Measurements from ENCODE around the gene NUP54. TPM values are rescaled to one million over a fixed set of nuclear protein-coding genes. Genes with fewer than 3 reads are reported as not detected.

Gene NUP54
- total and polyA plus RNA-seq, 2 of the 8 experiments (the other 6 are each of a cell fraction or from before 2014, with no cell fraction given), result 51.4 to 103 TPM

- no peak overlapping the region for H3K23ac ChIP-seq (ENCODE audit: insufficient read length)
- no peaks in the 10 kb centered on the region for H4K20me1 ChIP-seq (replicated peaks in 1 of 2; ENCODE audit: control insufficient read depth in 1 of 2, insufficient read depth in 2 of 2, low read length in 2 of 2)
- no peak overlapping the region for H3K4me3 ChIP-seq (ENCODE audit: extremely low read depth in 1 of 4, insufficient read depth in 2 of 4, low read depth in 3 of 4, low read length in 4 of 4)
- H3K4ac ChIP-seq (replicated peaks; ENCODE audit: insufficient read length, low read depth, low read length), result no peak overlapping the region
- ChIA-PET CTCF (ENCODE audit: partially characterized antibody) (no interaction called here), POLR2A (ENCODE audit: partially characterized antibody) (no interaction called here)
- TF ChIP-seq, protein P1, sequence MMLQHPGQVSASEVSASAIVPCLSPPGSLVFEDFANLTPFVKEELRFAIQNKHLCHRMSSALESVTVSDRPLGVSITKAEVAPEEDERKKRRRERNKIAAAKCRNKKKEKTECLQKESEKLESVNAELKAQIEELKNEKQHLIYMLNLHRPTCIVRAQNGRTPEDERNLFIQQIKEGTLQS (IDR thresholded peaks at IDR 0.05; ENCODE audit: insufficient read depth, low read depth, low read length), result no peak
- TF ChIP-seq BCL11A (IDR thresholded peaks at IDR 0.05; ENCODE audit: low read depth in 2 of 2, low read length in 2 of 2) (no peak), TEAD4 (IDR thresholded peaks at IDR 0.05; ENCODE audit: low read depth, low read length) (no peak), BACH1 (IDR thresholded peaks at IDR 0.05; ENCODE audit: low read length) (no peak), GABPA (IDR thresholded peaks at IDR 0.05; ENCODE audit: borderline replicate concordance, insufficient read depth, low read length) (no peak)
- H3K79me1 ChIP-seq (ENCODE audit: low read depth, low read length), result 0 out of 2 replicates have a peak, but pooled peaks cover 2% of the 10 kb centered on the region
- H3K4me2 ChIP-seq (ENCODE audit: insufficient read depth in 1 of 2, low read depth in 2 of 2, low read length in 2 of 2), result no peak overlapping the region
- no peak overlapping the region for H3K14ac ChIP-seq (ENCODE audit: insufficient read length)
- no peak for FAIRE-seq
- H2BK120ac ChIP-seq (replicated peaks; ENCODE audit: low read depth, low read length), result no peak overlapping the region
- H2BK12ac ChIP-seq (ENCODE audit: low read depth, low read length), result no peak overlapping the region
- no peak overlapping the region for H4K8ac ChIP-seq (ENCODE audit: extremely low read depth, insufficient read depth, low read length)
- 95% methylated on average over 3 of the region's 3 CpGs; no CpG with 5 or more reads in 1 of the 2 experiments for WGBS, 2 experiments (ENCODE audit: extremely low coverage in 1 of 2, insufficient coverage in 1 of 2, insufficient read length in 1 of 2, insufficient replicate concordance in 2 of 2, low coverage in 1 of 2, low lambda C conversion rate in 2 of 2, missing lambda C conversion rate in 1 of 2)
- H3K4me1 ChIP-seq (replicated peaks in 1 of 4; ENCODE audit: control insufficient read depth in 3 of 4, insufficient read depth in 4 of 4, low read length in 3 of 4), result peaks cover 0 to 5% (median 0%) of the 10 kb centered on the region in 4 experiments; a peak in 1 of 7 replicates
- H2BK15ac ChIP-seq (ENCODE audit: low read length), result no peak overlapping the region
- H2AFZ ChIP-seq (ENCODE audit: low read length), result no peak overlapping the region
- no peak overlapping the region for H3K18ac ChIP-seq (ENCODE audit: extremely low read depth, low read length)
- no peak overlapping the region for H4K91ac ChIP-seq (replicated peaks; ENCODE audit: insufficient read length, low read length)
- peaks cover 0 to 28% (median 13%) of the 10 kb centered on the region in 4 experiments; a peak in 4 of 8 replicates for H3K36me3 ChIP-seq (ENCODE audit: control insufficient read depth in 2 of 4, insufficient read depth in 4 of 4, low read length in 3 of 4)
- no peaks in the 10 kb centered on the region for H3K27me3 ChIP-seq (replicated peaks in 1 of 4; ENCODE audit: control insufficient read depth in 3 of 4, extremely low read depth in 1 of 4, insufficient read depth in 3 of 4, low read length in 3 of 4)
- H3K79me2 ChIP-seq (ENCODE audit: control insufficient read depth in 1 of 2, insufficient read depth in 2 of 2, low read length in 2 of 2), result no peaks in the 10 kb centered on the region; a peak in 1 of 4 replicates
- H3K23me2 ChIP-seq (ENCODE audit: low read depth, low read length), result no peaks in the 10 kb centered on the region
- H3K9ac ChIP-seq (replicated peaks in 1 of 4; ENCODE audit: extremely low read depth in 1 of 4, low read depth in 3 of 4, low read length in 3 of 4), result no peak overlapping the region
- no peak overlapping the region for H3K27ac ChIP-seq (ENCODE audit: low read depth, low read length)
- no peak overlapping the region for H2BK5ac ChIP-seq (ENCODE audit: low read depth, low read length)
- peaks cover 14 to 16% of the 10 kb centered on the region in 2 experiments; a peak in 3 of 4 replicates for H3K9me3 ChIP-seq (ENCODE audit: insufficient read depth in 2 of 2, low read depth in 1 of 2, low read length in 1 of 2)
- H4K5ac ChIP-seq (ENCODE audit: insufficient read length, low read depth, low read length), result no peak overlapping the region
- H2BK20ac ChIP-seq (ENCODE audit: low read length), result no peak overlapping the region
- no peak overlapping the region for H2AK5ac ChIP-seq (ENCODE audit: low read depth, low read length)
- no peak for DNase-seq (ENCODE audit: low read depth in 1 of 2, low spot score in 2 of 2)
- H3K56ac ChIP-seq (replicated peaks; ENCODE audit: insufficient read length, low read depth, low read length), result no peak overlapping the region
Observed at GRCh38 chr4:76195326-76195725, 47.1 kb upstream of the NUP54 start.

All from H1 (cell line).